Measurements from ENCODE around the gene EGR4.

Gene EGR4

DNA sequence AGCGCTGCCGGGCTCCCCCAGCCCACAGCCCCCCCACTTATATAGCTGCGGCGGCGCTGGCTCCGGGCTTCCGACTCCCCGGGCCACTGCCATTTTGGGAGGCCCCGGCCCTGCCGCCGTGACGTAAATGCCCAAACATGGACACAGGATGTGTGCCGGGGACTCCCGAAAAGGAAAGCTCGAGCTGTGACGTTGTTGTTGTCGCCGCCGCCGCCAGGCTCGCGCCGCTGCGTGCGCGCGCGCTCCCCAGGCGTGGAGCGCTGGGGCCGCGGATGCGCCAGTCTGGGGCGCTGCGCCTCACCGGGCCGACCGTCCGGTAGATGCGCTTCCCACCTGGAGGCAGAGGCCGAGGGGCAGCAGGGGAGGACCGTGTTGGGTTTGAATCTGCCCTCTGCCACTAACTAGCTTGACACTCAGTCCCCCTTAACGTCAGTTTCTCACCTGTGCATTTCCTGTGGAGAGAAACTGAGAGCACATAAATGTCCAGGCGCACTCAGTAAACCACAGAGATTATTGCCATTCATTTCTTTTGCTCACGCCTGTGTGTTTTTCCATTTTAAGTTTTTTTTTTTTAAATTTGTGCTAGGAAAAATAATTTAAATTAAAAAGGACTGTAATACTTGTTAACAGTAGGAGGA lies at the start of gene EGR4:
TSS of gene EGR4 (minus strand) at position 15 of the 638 bp plus-strand sequence. CDS start 231 bp downstream, outside the sequence.
- peak; percentile 41 for DNase-seq (ENCODE audit: low read depth)

DNA sequence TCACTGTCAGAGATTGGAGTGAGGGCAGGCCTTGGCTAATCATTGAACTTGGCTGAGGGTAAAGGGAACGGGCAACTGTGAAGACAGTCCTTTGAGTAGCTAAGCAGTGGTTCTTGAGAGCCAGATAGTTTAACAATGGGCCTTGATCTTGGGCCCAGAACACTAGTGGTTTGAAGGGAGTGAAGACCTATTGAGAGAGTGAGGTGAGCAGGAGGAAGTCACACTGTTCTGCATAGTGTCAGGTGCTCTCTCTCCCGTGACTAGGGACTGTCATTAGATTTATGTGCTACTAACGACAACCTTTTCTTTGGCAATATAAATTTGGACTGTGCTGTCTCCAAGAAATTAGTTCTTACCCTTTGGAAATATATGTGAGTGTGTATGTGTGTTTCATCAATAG lies 47.7 kb upstream of the EGR4 start:
- DNase-seq (ENCODE audit: low read depth) = no peak

DNA sequence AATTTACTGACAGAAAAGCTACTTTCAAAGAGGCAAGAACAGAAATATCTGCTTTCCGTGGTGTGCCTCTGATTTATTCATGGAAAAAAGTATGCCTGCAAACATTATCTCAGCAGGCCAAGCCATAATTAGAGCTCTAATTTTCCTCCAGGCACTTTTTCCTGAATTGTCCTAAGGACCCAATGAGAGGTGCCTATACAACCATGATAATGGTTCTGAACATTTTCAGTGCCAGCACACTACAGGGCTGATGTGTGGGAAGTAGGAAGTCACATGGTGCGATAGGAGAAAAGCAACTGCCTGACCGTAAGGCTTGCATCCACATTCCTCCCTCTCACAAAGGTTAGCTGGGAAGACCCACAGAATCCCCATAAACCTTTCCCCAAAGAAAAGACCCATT lies 45.9 kb upstream of the EGR4 start:
- no peak for DNase-seq (ENCODE audit: low read depth)

DNA sequence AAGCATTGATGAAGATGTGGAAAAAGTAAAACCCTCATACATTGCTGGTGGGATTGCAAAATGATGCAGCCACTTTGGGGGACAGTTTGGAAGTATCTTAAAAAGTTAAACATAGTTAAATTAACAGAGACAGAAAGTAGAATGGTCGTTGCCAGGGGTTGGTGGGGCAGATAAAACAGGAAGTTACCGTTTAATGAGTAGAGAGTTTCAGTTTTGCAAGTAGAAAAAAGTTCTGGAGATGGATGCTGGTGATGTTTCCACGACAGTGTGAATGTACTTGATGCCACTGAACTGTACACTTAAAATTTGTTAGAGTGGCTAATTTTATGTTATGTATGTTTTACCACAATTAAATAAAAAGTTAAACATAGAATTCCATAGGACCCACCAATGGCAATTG lies 44.5 kb upstream of the EGR4 start:
- DNase-seq (ENCODE audit: low read depth) = no peak

DNA sequence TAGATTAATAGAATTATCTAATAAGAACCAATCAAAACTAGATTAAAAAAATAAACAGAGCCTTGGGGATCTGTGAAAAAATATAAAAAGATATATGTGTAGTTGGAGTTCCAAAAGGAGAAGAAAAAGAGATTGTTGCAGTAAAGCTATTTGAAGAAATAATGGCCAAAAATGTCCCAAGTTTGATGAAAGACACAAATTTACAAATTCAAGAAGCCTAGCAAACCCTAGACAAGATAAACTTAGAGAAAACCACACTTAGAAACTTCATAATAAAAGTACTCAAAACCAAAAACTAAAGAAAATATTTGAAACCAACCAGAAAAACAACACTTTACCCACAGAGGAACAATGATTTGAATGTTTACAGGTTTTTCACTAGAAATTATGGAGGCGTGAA lies 41.3 kb upstream of the EGR4 start:
- no peak for DNase-seq (ENCODE audit: low read depth)

DNA sequence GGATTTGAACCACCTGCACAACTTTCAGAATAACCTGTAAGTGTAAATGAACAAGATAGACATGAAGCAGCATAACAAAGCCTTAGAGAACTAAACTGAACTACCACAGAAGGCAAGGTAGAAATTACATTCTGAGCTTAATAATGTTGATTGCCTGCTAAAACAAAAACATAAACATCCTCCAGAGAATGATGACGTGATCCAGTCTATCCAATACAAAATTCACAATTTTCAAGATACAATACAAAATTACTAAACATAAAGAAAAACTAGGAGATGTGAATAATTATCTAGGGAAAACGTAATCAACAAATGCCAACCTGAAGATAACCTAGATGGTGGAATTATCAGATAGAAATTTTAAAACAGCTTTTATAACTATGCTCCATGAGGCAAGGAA lies 40.7 kb upstream of the EGR4 start:
- DNase-seq (ENCODE audit: low read depth) = no peak

DNA sequence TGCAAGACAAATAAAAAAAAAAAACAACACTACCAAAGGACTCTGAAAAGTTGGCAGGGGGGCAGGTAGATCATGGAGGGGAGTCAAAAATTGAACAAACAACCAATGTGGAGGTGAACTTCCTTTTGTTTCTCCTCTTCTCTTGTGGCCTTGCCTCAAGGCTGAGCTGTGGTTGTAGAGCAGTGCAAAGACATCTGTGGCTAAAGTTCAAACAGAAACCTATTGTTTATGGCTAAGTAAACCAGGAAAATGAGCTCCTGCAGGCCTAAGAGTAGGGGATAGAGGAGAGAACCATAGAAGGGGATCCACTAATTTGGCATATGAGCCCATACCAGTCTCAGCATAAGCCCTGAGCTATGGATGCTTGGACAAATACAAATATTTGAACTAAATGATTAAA lies 40.2 kb upstream of the EGR4 start:
- DNase-seq (ENCODE audit: low read depth) = no peak

DNA sequence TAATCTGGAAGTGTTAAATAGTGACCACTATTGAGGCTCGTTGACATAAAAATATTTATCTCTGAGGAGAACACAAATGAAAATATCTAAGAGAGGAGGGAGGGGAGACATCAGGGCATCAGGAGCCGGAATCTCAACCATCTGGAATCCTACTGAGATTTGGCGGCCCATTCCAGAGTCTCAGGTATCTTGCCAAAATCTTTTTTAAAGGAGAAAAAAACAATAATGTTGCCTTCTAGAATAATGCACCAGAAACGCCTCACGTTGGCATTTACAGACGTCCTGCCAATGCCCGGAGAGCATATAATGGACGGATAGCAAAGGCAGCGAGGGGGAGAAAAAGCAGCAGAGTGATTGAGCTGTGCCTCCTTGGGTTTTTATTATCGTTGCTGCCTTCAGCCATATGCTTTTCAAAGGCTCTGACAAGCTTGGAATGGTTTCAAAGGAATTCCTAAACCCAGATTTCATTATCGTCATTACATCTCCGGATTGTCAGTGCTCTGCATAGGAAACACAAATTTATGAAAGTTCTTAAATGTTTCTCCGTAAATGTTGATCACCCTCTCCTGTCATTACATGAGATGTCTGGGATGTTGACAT lies 30.9 kb upstream of the EGR4 start:
- DNase-seq (ENCODE audit: low read depth) = no peak

DNA sequence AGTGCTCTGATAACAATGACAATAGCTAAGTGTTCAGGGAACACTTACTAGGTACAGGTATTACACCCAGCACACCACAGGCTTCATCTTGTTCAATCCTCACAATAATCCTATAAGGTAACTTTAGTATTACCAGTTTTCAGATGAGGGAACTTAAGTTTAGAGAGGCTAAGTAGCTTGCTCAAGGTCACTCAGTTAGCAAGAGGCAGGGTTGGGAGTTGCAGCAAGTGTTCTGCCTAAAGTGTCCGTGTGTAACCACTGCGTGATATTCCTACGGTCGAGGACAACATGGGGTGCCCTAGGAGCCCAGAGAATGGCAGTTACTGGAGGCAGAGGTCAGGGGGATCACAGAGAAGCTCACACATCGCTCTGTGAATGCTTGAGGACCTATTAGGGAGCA lies 30.2 kb upstream of the EGR4 start:
- DNase-seq (ENCODE audit: low read depth) = no peak

DNA sequence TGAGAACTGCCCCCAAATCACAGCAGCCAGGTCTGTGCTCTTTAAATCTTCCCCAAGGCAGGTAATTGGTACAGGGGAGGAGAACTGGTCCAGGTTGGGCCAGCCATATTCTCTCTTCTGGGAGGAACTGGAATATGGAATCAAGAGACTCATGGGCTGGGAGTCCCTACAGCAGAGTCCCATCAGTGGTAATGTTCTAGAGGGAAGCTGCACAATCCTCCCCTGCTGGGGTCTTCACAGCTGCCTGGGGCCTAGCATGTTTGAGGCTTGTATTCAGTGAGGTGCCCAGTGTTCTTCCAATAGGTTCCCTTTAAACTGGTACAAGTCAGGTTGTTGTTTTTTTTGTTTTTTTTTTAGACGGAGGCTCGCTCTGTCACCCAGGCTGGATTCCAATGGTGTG lies 21.1 kb upstream of the EGR4 start:
- DNase-seq (ENCODE audit: low read depth) = no peak

DNA sequence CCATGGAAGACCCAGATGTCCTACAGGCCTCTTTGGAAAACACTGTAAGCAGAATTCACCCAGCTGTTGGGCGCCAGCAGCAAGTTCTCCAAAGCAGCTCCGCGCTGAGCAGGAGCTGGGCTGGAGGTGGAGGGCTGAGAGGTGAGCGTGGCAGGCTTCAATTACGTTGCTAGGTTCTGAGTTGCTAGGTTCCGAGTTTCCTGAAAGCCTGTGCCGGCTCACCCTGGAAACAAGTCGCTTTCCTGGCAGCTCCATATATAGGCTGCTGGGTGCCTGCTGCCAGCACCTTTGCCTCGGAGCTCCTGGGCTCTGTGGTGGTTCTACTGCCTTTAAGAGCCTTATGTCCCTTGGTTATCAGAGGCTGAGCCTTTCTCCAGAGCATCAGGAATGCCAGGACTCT lies 14.4 kb upstream of the EGR4 start:
- DNase-seq (ENCODE audit: low read depth) = no peak

DNA sequence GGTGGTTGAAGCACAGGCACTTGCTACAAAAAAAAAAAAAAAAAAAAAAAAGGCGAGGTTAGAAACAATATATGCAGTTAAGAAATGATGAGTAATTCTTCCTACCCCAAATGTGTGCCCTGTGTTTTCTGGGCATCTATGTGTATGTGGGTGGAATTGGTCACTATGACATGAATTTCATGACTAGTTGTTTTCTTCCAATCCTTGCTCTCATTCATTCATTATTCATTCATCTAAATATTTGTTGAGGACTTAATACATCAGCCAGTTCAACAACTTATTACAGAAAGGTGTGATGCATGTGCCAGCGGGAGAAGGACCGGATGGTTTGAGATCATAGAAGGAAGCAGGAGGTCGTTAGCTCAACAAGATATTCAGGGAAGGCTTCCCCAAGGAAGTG lies 8.3 kb upstream of the EGR4 start:
- DNase-seq (ENCODE audit: low read depth) = no peak

DNA sequence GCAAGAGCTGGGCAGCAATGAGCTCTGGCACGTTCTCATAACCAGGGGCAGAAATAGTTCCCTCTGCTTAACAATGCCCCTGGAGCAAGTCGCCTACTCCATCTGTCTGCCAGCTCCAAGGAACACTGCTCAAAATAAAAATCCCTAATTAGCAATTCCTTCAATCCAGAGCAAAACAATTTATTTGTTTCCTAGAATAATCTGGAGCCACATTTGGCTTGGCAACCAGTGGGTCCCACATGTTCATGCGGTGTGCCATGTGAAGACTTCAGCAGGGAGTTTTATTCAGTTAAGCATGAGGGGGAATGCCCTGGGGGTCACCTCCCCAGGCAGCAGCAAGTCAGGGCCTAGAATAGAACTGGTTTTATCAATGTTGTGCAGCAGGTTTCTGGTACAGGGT lies 7.6 kb upstream of the EGR4 start:
- DNase-seq (ENCODE audit: low read depth) = no peak

DNA sequence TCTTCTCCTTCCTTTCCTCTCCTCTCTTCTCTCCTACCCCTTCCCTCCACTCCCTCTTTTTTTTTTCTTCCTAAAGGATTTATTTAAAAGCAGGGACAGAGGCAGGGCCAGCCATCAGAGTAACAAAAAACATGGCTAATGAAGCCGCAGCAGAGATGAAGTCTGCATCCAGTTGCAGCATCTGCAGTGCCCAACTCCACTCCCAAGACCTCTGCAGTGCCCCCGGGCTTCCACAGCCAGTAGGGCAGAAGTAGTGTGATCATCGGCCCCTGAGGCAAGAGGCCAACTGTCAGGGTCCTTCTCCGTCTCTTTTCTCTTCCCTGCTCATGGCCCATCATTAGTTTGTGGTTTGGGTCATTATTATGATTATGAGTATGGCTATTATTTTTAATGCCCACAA lies 4.2 kb upstream of the EGR4 start:
- DNase-seq (ENCODE audit: low read depth) = no peak

DNA sequence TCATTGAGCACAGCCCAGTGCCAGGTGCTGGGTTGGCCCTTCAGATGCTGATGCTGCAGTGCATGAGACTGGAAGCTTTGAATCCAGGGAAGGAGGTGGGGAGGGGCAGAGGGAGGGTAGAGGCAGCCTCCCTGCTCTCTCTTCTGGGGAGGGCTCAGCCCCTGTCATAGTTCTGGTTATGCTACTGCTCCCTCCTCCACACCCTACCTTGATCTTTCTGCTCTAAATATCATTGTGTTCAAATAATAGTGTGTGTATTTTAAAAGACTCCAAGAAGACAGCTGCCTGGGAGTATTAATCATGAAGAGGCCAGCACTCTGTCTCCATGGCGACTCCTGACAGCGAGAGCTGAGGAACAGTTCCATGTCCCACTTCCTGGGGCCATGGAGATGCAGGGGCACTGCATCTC lies 3.8 kb upstream of the EGR4 start:
- DNase-seq (ENCODE audit: low read depth) = no peak

DNA sequence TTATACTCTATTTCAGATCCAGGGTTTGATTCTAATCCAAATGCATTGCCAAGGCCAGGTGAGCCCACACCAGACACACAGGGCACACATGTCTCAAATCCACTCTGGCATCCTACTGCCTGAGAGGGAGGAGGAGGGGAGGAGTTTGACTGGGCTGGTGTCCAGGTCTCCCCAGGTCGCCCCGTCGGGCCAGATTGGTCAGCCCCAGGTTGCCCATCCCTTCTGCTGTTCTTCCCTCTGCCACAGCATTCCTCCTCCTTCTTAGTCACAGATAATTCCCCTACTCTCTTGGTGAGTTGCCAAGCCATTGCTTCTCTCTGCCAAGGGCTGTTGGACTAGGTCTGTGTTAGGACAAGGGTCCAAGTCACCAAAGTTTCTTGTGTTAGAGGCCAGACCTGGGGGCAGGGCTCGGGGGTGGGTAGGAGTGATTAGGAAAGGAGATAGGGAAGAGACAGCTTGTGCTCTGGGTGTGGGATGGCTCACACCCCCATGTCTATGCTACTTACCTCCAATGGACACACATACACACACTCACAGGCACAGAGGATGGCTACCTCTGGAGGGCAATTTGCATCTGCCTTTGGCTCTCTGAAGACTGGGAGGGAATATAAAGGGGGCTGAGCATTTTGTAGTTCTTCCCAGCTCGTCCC lies 2.5 kb upstream of the EGR4 start:
- DNase-seq (ENCODE audit: low read depth) = peak; percentile 28

DNA sequence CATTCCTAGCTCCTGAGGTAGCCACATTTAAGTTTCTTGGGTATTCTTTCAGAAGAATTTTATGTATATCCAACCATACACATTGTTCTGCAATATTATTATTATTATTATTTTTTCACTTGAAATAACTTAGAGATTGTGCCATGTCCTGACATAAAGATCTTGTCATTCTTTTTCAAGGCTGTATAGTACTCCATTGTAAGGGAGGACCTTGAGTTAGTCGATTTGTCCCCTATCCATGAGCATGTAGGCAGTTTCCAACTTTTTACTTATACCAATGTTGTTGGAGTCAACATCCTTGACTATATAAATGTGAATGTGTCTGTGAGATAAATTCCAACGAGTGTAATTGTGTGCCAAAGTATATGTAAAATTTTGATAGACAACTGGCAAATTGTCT lies 891 bp upstream of the EGR4 start:
- DNase-seq (ENCODE audit: low read depth) = no peak

DNA sequence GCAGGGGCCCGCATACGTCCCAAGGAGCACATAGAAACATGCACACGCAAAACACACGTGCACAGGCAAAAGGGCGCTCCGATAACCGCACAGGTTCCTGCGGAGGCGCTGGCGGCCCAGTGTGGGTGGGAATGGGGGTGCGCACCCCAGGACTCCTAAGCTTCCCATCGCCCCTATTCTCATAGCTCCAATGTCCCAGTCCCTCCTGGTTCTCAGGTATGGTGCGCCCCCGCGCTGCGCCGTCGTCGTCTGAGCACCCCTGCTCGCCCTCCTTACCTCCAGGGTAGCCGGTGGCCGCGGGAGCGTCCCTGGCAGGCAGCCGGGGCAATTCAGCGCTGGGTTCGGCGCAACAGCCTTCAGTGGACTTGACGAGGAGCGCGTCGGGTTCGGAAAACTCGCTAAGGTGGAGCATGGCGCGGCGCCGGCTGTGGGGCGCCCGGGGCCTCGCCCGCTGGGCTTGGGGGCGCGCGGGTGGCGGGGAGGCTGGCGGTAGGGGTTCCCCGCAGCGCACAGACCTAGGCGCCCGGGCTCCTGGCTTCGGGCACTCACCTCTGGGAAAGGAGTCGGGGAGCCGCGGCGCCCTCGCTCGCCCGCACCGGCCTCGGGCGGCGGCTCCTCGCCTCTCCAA lies 328 bp downstream of the EGR4 start:
- DNase-seq (ENCODE audit: low read depth) = no peak

DNA sequence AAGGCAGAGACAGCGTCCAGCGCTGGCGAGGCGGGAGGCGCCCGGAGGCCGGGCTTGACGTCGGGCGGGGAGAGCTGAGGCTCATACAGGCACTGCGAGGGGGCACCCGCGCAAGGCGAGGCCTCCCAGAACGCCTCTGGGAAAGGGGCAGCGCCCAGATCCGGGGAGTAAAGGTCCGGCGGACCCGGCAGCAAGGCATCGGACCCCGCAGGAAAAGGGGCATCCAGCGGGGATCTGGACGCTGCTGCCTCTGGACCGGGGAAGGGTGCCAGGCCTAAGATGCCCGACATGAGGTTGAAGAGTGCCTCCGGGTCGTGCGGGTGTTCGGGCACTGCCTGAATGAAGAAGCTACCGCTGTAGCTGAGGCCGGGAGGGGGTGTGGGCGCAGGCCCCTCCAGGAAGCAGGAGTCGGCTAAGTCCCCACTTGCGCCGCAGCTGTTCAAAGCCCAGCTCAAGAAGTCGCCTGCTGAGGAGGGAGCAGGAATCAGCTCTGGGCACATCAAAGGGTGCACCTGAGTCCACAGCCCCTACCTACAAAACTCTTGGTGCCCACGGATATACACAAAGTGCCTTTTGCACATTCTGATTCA lies 937 bp downstream of the EGR4 start:
- no peak for DNase-seq (ENCODE audit: low read depth)

DNA sequence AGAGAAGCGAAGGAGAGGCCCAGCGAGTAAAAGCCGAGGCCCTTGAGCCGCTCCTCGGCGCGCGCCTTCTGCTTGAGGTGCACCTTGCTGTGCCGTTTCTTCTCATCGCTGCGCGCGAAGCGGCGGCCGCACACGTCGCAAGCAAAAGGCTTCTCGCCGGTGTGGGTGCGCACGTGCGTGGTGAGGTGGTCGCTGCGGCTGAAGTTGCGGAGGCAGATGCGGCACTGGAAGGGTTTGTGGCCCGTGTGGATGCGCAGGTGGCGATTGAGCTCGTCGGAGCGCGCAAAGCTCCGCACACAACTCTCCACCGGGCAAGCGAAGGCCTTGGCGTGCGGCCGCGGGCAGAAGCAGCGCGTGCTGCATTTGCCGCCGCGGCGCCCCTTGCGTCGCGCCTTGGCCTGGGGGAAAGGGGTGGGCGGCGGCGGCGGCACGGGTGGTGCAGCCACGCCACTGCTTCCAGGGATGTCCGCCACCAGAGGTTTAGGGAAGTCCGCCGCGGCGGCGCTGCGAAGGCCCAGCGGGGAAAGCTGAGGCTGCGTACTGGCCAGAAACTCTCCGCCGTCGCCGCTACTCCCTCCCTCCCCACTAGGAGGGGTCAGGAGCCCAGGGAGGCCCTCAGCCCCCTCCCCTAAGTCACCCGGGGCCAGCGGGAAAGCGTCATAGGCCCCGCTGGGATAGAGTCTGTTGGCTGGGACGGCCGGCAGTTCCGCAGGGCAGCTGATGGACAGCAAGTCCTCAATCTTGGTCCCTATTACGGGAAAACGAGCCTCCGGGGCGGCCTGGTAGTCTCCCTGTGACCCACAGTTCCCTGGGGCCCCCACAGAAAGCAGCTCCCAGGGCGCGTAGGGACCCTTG lies 1.7 kb downstream of the EGR4 start:
- DNase-seq (ENCODE audit: low read depth) = no peak

DNA sequence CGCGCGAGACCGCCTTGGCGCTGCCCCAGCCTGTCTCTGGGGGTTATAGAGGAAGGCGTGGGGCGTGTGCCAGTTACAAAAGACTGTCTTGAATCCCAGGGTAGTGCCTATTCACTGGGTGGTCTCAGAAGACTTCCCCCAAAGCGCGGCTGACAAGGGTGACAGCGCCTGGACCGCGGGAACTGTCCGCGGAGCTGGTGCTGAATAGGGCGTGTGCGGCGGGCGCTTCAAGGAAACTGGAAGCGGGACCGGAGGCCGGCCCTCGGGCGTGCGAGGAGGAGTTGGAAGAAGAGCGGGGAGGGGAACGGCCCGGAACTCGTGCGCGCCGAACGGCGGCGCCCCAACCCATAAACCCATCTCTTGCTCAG lies 2.3 kb downstream of the EGR4 start:
- DNase-seq (ENCODE audit: low read depth) = peak; percentile 34
